HG02642 (cell line): ENCODE measurements around the gene AGXT2.

Experiments used
- ATAC-seq: cut with Tn5 transposase; IDR thresholded peaks from one replicate; pipeline ENCODE4 v1.9.1; 2021; ENCODE audit warnings: mild to moderate bottlenecking; ENCODE audit not compliant: unreplicated experiment, poor library complexity

Gene AGXT2, protein sequence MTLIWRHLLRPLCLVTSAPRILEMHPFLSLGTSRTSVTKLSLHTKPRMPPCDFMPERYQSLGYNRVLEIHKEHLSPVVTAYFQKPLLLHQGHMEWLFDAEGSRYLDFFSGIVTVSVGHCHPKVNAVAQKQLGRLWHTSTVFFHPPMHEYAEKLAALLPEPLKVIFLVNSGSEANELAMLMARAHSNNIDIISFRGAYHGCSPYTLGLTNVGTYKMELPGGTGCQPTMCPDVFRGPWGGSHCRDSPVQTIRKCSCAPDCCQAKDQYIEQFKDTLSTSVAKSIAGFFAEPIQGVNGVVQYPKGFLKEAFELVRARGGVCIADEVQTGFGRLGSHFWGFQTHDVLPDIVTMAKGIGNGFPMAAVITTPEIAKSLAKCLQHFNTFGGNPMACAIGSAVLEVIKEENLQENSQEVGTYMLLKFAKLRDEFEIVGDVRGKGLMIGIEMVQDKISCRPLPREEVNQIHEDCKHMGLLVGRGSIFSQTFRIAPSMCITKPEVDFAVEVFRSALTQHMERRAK

DNA sequence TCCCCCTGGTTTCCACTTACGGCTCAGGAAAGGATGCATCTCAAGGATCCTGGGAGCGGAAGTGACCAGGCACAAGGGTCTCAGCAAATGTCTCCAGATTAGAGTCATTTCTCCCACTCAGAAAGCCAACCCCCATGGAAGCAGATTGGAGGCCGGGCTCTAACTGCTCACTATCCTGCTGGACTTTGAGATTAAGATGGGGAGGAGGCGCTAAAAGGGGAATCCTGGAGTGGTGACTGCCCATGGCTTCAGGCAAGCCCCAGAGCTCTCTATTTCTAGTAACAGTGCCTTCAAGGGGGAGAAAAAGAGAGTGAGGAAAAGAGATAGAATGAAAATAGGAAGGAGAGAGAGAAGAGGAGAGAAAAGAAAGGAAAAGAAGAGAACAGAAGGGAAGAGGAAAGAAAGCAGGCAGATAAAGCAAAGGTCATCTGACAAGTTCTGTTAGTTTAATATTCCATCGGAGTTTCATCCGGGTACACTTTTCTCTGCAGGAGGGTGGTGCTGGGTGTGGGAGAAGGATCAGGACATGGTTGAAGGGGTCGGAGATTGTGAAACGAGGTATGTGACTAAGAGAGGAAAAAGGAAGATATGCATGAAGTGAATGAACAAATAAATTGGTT lies at the start of gene AGXT2:
TSS of gene AGXT2 (minus strand) at position 165 of the 620 bp plus-strand sequence. CDS start at position 108, 57 bp downstream.
- ATAC-seq, result no peak

DNA sequence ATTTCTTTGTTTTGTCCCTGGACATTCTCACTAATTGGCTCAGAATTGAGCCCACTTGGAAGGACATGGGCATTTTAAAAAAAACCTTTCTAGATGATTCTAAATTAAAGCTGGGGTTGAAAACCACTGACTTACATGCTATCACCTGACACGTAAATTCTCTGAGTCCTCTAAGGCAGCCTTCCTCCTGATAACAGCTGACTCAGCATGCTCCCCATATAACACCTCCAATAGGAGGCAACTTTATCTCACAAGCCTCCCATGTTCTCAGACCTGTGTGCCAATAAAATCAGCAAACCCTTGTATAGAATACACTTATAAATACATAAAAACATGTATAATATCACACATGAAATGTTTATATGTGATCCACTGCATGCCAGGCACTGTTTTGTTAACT lies 49.2 kb upstream of the AGXT2 start:
- no peak for ATAC-seq

DNA sequence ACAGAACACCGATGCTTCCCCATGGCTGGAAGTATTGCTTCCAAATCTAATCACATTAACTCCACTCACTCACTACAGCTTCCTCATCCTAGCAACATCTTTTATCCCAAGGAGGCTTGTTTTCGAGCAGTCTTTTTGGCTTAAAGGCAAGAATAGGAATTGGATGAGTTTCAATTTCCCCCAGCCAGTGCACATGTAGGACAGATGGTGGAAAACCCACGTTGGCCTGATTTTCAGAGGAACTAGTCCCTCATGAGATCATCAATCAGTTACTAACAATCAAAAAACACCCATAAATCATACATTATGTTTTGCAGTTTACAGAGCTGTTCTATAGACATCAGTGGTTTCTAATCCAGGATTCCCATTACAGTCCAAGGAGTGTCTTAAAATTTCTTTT lies 48.5 kb upstream of the AGXT2 start:
- ATAC-seq, result no peak

DNA sequence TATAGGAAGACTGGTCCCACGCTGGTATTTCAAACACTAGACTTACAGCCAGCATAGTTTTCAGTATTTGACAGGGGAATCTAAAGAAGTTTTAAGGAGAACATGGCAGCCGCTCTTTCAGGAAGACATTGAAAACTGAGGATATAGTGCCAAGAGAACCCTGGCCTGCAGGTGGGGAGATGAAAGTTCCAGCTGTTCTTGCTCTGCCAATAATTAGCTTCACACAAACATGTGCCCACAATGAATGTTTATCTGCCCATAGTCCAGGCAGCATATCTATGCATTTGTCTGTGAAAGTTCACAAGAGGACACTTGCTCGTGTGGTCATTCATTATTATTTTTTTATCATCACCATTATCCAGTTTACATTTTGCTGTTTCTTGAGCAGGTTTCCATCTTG lies 47.6 kb upstream of the AGXT2 start:
- no peak for ATAC-seq

DNA sequence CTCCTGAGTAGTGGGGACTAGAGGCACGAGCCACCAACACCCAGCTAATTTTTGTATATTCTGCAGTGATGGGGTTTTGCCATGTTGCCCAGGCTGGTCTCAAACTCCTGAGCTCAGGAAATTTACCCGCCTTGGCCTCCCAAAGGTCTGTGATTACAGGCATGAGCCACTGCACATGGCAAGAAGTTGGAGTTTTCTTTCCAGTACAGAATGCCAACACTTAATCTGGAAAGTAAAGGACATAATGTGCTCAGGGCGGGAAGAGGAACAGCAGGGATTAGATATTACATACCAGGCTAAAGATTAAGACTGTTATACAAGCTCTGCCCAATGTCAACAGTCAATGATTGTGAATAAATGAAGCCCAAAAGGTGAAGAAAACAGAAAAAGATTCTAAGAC lies 47.2 kb upstream of the AGXT2 start:
- no peak for ATAC-seq

DNA sequence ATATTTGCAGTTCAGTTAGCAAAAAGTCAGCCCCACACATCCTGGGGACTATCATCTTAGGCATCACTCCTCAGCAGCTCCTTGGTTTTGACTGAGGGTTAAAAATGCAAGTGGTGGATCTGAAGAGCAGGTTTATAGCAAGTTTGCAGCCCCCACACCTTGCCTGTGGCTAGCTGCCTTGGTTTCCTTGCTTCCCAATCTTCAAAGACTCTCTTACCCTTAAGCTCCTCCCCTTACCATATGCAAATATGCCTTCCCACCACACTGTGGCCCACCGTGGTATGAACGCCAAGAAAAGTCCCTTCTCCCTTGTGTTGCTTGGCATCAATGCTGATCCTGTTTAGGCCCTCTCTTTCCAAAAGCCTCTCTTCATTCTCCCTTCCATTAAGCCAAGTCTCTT lies 45.0 kb upstream of the AGXT2 start:
- no peak for ATAC-seq

DNA sequence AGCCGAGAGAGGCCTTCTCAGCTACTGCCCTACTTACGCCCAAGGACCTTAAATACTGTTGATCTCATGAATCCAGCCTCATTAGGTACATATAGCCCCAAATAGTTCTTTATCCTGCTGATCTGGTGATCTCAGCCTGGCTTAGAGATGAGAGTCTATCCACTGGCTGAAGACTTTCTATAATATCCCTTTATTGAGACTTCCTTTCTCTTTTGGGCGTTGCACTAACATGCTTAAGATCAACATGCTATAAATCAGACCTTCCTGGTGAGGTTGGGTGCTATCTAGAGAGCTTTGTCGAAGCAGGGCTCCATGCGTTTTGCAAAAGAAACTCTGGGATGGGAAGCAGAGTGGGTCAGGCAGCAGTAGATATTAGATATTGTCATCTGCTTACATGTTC lies 44.0 kb upstream of the AGXT2 start:
- ATAC-seq, result no peak

DNA sequence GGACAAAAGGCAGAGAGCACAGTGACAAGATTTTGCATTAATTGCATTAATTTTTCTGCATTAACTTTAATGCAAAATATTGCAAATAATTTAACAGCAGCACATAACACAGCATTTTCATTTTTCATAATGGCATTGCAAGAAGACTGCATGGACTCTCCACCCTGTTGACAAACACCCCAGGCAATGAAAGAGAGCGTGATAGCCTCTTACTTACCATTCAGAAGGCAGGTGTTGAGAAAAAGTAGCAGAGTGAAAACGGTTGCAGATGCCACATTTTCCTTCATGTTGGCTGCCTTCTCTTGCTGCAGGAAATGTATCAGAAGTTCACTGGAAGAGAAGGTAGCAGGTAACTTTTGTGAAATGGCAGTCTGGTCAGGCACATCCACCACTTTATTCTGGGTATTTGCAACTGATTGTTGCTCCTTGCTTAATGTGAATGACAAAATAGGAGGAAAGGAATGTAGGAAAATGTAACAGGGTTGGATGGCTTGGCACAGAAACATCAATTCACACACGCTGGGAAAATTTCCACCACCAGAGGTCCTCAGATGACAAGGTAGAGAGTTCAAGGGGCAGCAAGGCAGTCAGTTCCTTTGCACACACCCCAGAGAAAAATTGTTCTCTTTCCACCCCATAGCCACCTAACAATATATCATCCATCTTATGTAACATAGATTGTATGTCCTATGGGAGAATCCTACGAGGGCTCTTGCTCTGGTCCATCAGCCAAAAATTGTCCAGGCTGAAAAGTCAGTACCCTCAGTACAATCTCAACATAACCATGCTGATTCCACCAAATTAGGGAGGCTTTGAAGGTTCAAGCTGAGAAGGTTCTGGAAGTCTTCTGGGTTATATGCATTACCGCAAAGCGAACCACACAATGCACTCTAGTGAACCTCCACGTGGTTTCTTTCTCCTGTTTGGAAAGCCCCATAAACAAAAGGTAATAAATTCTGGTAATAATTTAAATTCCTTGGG lies 41.9 kb upstream of the AGXT2 start:
- no peak for ATAC-seq

DNA sequence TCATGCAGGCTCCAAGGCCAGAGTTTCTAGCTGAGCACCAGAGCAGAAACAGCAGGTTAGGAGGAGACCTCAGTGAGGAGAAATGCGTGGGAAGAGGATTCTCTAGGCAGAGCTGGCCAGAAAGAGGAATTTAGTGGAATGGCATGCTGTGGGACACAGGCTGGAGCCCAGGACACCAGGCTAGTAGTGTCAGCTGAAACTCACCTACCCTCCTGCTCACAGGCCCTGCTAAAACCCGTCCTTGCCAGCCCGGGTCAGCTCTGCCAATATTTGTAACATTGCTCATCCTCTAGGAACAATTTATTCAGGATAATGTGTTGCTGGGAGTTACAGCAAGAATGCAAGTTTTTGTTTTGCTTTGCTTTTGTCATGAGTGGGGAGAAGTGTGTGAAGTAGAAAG lies 40.2 kb upstream of the AGXT2 start:
- no peak for ATAC-seq

DNA sequence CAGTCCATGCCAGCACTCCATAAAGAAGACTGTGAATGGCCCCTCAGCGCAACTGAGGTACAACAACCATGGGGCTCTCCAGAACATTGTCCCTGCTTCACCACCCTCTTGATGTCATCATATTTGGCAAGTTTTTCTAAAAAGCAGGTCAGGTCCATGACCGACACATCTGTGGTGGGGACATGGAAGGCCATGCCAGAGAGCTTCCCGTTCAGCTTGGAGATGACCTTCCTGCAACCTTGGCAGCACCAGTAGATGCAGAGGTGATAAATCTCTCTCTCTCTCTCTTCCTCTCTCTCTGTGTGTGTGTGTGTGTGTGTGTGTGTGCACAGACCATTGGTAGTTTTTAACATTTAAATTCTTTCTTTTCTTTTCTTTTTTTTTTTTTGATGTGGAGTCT lies 35.4 kb upstream of the AGXT2 start:
- no peak for ATAC-seq

DNA sequence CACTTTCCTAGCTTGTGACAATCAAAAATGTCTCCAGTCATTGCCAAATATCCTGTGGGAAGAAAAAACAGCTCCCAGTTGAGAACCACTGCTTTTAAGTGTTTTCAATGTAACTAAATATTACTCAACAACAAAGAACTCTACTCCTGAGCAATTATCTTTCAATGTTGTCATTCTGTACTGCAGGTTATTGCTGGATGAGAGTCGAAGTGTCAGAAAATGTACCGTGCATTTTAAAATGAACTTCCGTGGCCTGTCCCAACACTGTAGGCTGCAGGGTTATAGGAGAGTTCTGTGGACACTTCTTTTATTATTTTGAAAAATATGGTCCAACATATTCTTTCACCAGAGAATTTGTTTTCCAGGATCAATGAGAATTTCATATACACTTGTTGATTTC lies 34.8 kb upstream of the AGXT2 start:
- no peak for ATAC-seq

DNA sequence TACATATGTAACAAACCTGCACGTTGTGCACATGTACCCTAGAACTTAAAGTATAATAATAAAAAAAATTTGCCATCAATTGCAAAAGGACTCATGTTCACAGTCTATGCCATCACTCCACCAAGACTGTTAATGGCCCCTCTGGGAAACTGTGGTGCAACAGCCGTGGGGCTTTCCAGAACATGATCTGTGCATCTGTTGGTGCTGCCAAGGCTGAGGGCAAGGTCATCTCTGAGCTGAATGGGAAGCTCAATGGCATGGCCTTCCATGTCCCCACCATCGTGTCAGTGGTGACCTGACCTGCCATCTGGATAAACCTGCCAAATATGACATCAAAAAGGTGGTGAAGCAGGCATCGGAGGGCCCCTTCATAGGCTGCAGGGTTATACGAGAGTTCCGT lies 33.4 kb upstream of the AGXT2 start:
- no peak for ATAC-seq

DNA sequence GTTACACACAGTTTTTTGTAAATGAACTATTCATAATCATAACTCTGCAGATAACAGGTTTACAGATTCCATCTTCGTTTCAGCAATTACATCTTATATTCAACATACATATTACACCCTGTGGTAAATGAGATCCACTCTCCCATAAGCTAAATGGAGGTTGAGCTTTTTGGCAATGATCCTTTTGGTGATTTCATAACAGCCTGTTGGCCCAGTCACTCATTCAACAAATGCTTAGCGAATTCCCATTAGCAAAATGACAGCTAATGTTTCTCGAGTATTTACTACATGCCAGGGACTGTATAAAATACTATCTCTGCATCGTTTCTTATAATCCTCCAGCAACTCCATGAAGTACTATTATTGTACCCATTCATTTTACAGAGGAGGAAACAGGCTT lies 25.4 kb upstream of the AGXT2 start:
- no peak for ATAC-seq

DNA sequence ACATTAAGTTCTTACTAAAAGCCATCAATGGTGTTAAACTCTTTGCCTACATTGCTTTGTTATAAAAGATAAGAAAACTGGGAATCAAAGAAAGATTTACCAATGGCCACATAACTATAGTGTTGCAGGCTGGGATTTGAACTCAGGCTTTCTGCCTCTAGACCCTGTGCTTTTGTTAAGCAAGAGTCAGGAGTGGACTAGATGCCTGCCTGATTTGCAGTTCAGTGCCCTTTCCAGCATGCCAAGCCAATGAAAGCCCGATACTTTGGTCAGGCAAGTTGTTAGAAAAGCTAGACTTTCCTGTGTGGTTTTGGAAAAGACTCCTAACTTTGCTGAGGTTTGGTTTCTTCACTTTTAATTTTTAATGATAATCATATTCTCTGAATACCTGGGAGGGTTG lies 21.4 kb upstream of the AGXT2 start:
- no peak for ATAC-seq

DNA sequence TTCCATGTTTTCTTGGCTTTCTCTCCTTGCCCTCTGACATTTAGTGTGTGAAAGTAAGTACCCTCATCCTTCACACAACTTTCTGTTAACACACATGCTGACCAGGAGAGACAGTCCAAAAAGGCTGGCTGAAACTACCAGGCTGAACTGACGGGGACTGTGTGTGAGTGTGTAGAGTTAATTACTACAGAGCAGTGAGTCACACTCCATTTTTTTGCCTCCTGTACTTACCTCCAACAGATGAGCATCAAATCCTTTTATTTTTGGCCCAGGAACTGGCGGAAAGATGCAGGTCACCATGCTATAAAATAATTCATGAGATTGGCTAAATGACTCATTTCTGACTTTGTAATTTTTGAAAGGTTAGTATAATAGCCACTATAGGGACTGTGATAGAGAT lies 20.2 kb upstream of the AGXT2 start:
- no peak for ATAC-seq

DNA sequence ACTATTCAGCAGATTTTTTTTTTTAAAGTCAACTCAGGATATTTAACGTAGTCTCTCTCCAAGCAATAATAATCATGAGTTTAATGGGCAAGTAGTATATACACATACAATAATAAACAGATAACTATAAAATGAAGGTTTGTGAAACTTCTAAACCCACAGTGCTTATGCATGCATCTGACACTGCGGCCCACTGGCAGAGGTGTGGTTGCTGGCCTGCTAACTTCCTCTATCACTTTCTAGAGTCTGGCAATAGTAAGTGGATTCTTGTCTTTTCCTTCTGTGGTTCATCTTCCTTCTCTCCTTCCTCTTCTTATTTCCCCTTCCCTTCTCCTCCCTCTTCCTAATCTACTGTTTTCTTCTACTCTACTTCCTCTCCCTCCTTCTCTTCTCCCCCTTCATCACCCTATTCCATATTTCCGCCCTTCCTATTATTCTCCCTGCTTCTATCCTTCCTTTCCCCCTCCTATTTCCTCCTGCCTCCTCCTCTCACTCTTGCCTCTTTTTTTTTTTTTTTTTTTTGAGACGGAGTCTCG lies 18.6 kb upstream of the AGXT2 start:
- peak; percentile 86 for ATAC-seq

DNA sequence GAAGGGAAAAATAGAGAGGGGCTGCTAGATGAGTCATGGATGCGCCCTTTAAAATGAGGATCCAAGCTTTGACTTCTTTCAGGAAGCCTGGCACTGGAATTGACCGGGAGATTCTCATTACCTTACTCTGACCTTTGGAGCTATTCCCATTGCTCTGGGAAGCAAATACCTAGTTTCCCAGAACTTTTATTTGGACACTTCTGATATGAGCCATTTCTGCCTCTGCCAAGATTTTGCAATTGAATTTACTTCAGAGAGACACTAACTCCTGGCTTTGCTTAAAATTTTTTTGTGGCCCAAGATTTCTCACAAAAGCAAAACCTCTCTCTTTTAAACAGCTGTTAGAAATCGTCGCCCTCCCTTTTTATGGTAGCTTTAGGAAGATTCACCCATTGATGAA lies 15.7 kb upstream of the AGXT2 start:
- ATAC-seq, result no peak

DNA sequence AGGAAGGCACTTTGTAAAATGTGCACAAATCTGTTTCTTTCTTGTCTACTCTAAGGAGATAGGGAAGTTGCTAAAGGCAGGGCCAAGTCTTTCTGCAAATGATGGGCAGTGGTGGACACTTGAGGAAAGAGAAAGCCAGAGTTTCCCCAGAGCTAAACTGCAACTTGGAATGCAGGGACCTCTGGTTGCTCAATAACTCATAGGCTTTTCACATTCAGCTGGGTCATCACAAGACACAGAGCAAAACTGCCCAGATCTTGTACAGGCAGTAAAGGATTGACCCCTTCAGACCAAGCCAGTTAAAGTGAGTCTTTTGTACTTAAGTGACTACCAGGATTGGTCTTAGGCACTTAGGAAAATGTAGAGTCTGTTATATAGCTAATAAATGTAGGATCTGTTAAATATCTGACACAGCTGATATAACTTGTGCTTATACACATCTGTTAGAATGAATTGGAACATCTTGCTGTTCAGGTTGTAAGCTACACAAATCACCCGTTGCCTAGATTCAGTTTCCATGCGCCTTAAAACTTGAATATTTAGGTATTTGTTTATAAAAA lies 13.5 kb upstream of the AGXT2 start:
- no peak for ATAC-seq

DNA sequence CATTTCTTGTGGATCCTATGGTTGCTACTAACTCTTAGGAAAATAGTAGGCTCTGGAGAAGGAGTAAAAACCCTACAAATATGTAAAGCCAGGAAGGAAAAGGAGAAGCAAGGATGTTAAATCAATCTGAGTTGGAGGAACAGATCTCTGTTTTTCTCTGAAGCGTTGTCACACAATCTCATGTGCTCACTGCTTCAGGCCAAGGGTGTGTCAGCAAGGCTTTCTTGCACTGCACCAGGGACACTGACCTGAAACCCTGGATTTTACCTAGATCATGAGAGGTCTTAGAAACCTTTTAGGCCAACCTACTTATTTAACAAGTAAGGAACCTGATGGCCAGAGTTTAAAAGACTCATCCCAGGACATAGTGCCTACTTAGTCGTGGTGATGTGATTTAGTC lies 12.5 kb upstream of the AGXT2 start:
- ATAC-seq, result no peak

DNA sequence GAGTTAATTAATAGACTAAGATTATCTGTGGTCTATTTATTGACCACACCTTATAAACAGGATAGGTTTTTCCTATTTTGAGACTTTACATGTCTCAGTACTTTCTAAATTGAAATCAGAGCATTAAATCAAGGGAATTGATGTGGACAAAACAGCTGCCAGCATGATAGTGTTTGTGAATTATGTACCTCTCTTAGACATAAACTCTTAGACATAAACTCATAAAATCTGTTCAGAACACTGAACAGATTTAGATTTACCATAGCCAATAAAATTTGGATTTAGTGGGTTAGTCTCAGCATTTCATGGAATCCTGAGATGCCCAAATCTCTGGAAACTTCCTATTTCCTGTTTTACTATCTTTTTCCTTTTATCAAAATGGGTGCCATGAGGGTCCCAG lies 11.5 kb upstream of the AGXT2 start:
- no peak for ATAC-seq
